Measurements from ENCODE around the gene MRPL54. TPM values are rescaled to one million over a fixed set of nuclear protein-coding genes. Genes with fewer than 3 reads are reported as not detected.
"Not testable (repeated sequence)": the region's sequence is repeated elsewhere in the genome, so short reads cannot be mapped to it uniquely, and the experiment has no call there.

The MRPL54 gene
- total RNA-seq, 6 donors from 2014 or later, result 16.8 to 83.9 (median 65.5) TPM

- DNase-seq (no peak), ATAC-seq (ENCODE audit: low FRiP score in 2 of 2) (no peak)
- Histone ChIP-seq H3K27me3 (no peaks in the 10 kb centered on the region), H3K9me3 (no peaks in the 10 kb centered on the region), H3K4me1 (peaks cover 23 to 40% (median 26%) of the 10 kb centered on the region in 4 donors), H3K36me3 (peaks cover 11 to 52% (median 39%) of the 10 kb centered on the region in 4 donors), H3K27ac (no peak overlapping the region), H3K4me3 (no peak overlapping the region)
- TF ChIP-seq EP300 (IDR thresholded peaks at IDR 0.05), result no peak
- TF ChIP-seq POLR2A (IDR thresholded peaks at IDR 0.05), result no peak
- no peak for TF ChIP-seq CTCF (IDR thresholded peaks at IDR 0.05)
- no peak for TF ChIP-seq POLR2AphosphoS5 (IDR thresholded peaks at IDR 0.05)
- 97 to 99% methylated on average over 12 of the region's 12 CpGs for WGBS, 2 donors
Observed at GRCh38 chr19:3765121-3765520, 2.6 kb downstream of the MRPL54 start.

- not testable (repeated sequence) for H3K9me3 ChIP-seq; H3K4me3 ChIP-seq; ATAC-seq (ENCODE audit: low FRiP score in 2 of 2); DNase-seq; H3K27me3 ChIP-seq; H3K27ac ChIP-seq
- Histone ChIP-seq H3K36me3 (peaks cover 11 to 52% (median 39%) of the 10 kb centered on the region in 4 donors), H3K4me1 (peaks cover 17 to 35% (median 20%) of the 10 kb centered on the region in 4 donors)
- WGBS, 2 donors, result 92 to 96% methylated on average over 5 of the region's 5 CpGs
Observed at GRCh38 chr19:3765757-3766156, 3.3 kb downstream of the MRPL54 start.

GRCh38 chr19:3766520-3766919 is 4.0 kb downstream of the MRPL54 start:
- WGBS, 2 donors, result 75 to 84% methylated on average over 7 of the region's 7 CpGs
- Histone ChIP-seq H3K27me3 (no peaks in the 10 kb centered on the region), H3K36me3 (peaks cover 11 to 52% (median 39%) of the 10 kb centered on the region in 4 donors), H3K27ac (no peak overlapping the region), H3K9me3 (no peaks in the 10 kb centered on the region), H3K4me1 (peaks cover 15 to 31% (median 18%) of the 10 kb centered on the region in 4 donors), H3K4me3 (no peak overlapping the region)
- ATAC-seq (ENCODE audit: low FRiP score in 2 of 2), result no peak
- DNase-seq, result no peak
- TF ChIP-seq POLR2A (IDR thresholded peaks at IDR 0.05) (no peak), EP300 (IDR thresholded peaks at IDR 0.05) (no peak), POLR2AphosphoS5 (IDR thresholded peaks at IDR 0.05) (no peak)

- H3K4me1 ChIP-seq, result peaks cover 10 to 26% (median 13%) of the 10 kb centered on the region in 4 donors
- ATAC-seq (ENCODE audit: low FRiP score in 2 of 2), result no peak
- peak in 1 of 2 donors; percentile 77 for DNase-seq
- no peaks in the 10 kb centered on the region for H3K9me3 ChIP-seq
- H3K36me3 ChIP-seq, result peaks cover 11 to 52% (median 39%) of the 10 kb centered on the region in 4 donors
- no peak overlapping the region for H3K4me3 ChIP-seq
- 89 to 93% methylated on average over 14 to 18 of the region's 23 CpGs for WGBS, 2 donors
- TF ChIP-seq POLR2A (IDR thresholded peaks at IDR 0.05) (no peak), CTCF (IDR thresholded peaks at IDR 0.05) (no peak), EP300 (IDR thresholded peaks at IDR 0.05) (no peak), POLR2AphosphoS5 (IDR thresholded peaks at IDR 0.05) (no peak)
- H3K27ac ChIP-seq, result no peak overlapping the region
- no peaks in the 10 kb centered on the region for H3K27me3 ChIP-seq
Observed at GRCh38 chr19:3767050-3767449, 4.6 kb downstream of the MRPL54 start.

GRCh38 chr19:3768015-3768747 is 5.7 kb downstream of the MRPL54 start:
- H3K27ac ChIP-seq, result no peak overlapping the region
- H3K9me3 ChIP-seq, result no peaks in the 10 kb centered on the region
- TF ChIP-seq POLR2AphosphoS5 (IDR thresholded peaks at IDR 0.05) (no peak), CTCF (IDR thresholded peaks at IDR 0.05) (no peak), POLR2A (IDR thresholded peaks at IDR 0.05) (no peak), EP300 (IDR thresholded peaks at IDR 0.05) (no peak)
- WGBS, 2 donors, result 83 to 89% methylated on average over 8 to 24 of the region's 25 CpGs
- ATAC-seq (ENCODE audit: low FRiP score in 2 of 2) (peak in 1 of 2 donors; percentile 7), DNase-seq (peak in 1 of 2 donors; percentile 74)
- peaks cover 5 to 24% (median 10%) of the 10 kb centered on the region in 4 donors for H3K4me1 ChIP-seq
- H3K27me3 ChIP-seq, result no peaks in the 10 kb centered on the region
- peaks cover 11 to 52% (median 39%) of the 10 kb centered on the region in 4 donors for H3K36me3 ChIP-seq
- H3K4me3 ChIP-seq, result no peak overlapping the region
